ENCODE measurements around the gene RBMS2. TPM values are rescaled to one million over a fixed set of nuclear protein-coding genes. Genes with fewer than 3 reads are reported as not detected.

The RBMS2 gene
- total and polyA plus RNA-seq, 9 of the 15 experiments (the other 6 are each of a cell fraction or from before 2014, with no cell fraction given): 0.08 to 10.5 (median 0.31) TPM

DNA sequence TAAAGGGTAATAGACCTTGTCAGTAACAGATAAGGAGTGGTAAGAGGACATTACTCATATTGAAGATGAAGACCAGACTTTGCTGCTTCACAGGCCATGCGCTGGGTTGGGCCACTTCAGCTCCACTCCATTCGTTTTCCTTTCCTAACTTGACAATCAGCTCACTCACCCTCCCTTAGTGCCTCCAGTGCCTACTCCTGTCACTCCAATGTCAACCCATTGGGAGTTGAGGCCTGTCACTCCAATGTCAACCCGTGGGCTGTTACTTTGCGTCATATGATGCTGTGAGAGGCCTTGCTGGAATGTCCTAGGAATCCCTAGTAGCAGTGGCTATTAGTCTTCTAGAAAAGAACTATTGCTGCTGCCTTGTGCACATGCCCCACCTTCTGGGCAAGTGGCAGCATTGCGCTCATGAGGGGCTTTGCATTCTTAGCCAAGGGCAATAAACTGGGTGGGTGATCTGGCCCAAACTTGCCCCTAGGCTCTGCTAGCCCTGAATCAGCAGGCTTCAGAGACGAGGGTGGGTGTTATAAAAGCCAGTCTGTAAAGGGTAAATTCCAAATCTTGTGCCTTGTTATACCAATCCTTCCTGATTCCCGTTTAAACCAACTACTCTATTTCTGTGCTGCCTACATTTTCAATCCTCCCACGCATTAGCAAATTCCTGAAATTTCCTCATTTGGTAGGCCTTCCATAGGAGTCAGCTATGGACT lies 72.4 kb downstream of the RBMS2 start (continued):
- TF ChIP-seq, protein P1, sequence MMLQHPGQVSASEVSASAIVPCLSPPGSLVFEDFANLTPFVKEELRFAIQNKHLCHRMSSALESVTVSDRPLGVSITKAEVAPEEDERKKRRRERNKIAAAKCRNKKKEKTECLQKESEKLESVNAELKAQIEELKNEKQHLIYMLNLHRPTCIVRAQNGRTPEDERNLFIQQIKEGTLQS (IDR thresholded peaks at IDR 0.05): no peak
- TF ChIP-seq, protein P1 (CRISPR knock-in tag; conservative IDR thresholded peaks at IDR 0.05): no peak
- TF ChIP-seq NR3C1 (CRISPR knock-in tag; IDR thresholded peaks at IDR 0.05) (no peak), CREB1 (IDR thresholded peaks at IDR 0.05) (no peak), CREB1 (CRISPR knock-in tag; IDR thresholded peaks at IDR 0.05) (0 out of 2 replicates have a peak, but pooled peaks have one; percentile 29), ATF1 (CRISPR knock-in tag; IDR thresholded peaks at IDR 0.05) (no peak), ATF1 (tag; IDR thresholded peaks at IDR 0.05) (0 out of 2 replicates have a peak, but pooled peaks have one; percentile 27), JUND (IDR thresholded peaks at IDR 0.05; ENCODE audit: borderline replicate concordance, low read depth, low read length) (0 out of 2 replicates have a peak, but pooled peaks have one; percentile 32), JUND (tag; IDR thresholded peaks at IDR 0.05; ENCODE audit: borderline replicate concordance, low read depth, low read length) (0 out of 3 replicates have a peak, but pooled peaks have one; percentile 33), POU5F1 (IDR thresholded peaks at IDR 0.05; ENCODE audit: borderline replicate concordance, low read depth, low read length, partially characterized antibody) (no peak), ETS2 (tag; IDR thresholded peaks at IDR 0.05; ENCODE audit: borderline replicate concordance, poor library complexity, severe bottlenecking) (no peak), KAT8 (IDR thresholded peaks at IDR 0.05; ENCODE audit: low read depth) (no peak), RUNX1 (IDR thresholded peaks at IDR 0.05; ENCODE audit: low read depth) (no peak), ZNF324 (CRISPR knock-in tag; IDR thresholded peaks at IDR 0.05) (no peak), RAD21 (CRISPR knock-in tag; conservative IDR thresholded peaks at IDR 0.05 in 1 of 2, IDR thresholded peaks at IDR 0.05 in 1 of 2) (peak; percentile 60 to 79), BCOR (IDR thresholded peaks at IDR 0.05) (no peak), GMEB1 (CRISPR knock-in tag; IDR thresholded peaks at IDR 0.05) (no peak), MCM7 (IDR thresholded peaks at IDR 0.05) (no peak), ZFX (CRISPR knock-in tag; IDR thresholded peaks at IDR 0.05) (peak; percentile 34; the same call in 1 of the 2 replicates), RBM17 (IDR thresholded peaks at IDR 0.05; ENCODE audit: borderline replicate concordance, low read depth, low read length) (no peak), SRSF7 (optimal IDR thresholded peaks at IDR 0.05; ENCODE audit: low read depth, low read length) (no peak)
- TF ChIP-seq, protein P2, sequence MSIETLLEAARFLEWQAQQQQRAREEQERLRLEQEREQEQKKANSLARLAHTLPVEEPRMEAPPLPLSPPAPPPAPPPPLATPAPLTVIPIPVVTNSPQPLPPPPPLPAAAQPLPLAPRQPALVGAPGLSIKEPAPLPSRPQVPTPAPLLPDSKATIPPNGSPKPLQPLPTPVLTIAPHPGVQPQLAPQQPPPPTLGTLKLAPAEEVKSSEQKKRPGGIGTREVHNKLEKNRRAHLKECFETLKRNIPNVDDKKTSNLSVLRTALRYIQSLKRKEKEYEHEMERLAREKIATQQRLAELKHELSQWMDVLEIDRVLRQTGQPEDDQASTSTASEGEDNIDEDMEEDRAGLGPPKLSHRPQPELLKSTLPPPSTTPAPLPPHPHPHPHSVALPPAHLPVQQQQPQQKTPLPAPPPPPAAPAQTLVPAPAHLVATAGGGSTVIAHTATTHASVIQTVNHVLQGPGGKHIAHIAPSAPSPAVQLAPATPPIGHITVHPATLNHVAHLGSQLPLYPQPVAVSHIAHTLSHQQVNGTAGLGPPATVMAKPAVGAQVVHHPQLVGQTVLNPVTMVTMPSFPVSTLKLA (conservative IDR thresholded peaks at IDR 0.05): 0 out of 4 replicates have a peak, but pooled peaks of 1 of the 2 experiments have one; percentile 14
- TF ChIP-seq, protein P3, sequence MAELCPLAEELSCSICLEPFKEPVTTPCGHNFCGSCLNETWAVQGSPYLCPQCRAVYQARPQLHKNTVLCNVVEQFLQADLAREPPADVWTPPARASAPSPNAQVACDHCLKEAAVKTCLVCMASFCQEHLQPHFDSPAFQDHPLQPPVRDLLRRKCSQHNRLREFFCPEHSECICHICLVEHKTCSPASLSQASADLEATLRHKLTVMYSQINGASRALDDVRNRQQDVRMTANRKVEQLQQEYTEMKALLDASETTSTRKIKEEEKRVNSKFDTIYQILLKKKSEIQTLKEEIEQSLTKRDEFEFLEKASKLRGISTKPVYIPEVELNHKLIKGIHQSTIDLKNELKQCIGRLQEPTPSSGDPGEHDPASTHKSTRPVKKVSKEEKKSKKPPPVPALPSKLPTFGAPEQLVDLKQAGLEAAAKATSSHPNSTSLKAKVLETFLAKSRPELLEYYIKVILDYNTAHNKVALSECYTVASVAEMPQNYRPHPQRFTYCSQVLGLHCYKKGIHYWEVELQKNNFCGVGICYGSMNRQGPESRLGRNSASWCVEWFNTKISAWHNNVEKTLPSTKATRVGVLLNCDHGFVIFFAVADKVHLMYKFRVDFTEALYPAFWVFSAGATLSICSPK (IDR thresholded peaks at IDR 0.05; ENCODE audit: borderline replicate concordance): no peak

Measured in K562 (cell line).